Breast epithelium (tissue), 3 donors: ENCODE data around the gene RGS9.

Source experiments
- POLR2AphosphoS5 ChIP-seq, 3 donors: sonication (generic); formaldehyde crosslinking; IDR thresholded peaks; one replicate each; pipeline ENCODE4 v1.6.1; 2017; ENCODE audit warnings: antibody characterized with exemption in 3 of 3
- TF ChIP-seq, protein P1 (sequence below), 3 donors: fragments of 450-650 bp; IDR thresholded peaks; one replicate each; pipeline ENCODE4 v1.5.1; 2016 to 2017; ENCODE audit warnings: antibody characterized with exemption in 3 of 3, mild to moderate bottlenecking in 3 of 3, moderate library complexity in 3 of 3

DNA sequence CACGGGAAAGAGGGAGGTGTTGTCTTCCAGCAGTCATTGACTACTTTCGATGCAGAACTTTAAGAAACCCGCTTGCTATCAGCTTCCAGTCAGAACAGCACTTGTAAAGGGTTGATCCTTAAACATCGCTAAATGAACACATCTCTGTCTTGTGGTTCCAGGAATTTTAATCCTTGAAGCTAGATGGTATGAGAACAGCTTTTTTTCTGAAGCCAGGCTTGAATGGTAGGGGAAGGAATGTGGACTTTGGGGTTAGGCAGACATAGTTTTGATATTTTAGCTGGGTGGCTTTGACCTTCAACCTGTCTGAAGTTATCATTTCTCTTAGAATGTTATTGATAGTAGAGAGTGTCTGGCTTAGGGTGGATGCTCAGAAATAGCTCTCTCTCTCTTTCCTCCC lies 81.1 kb downstream of the RGS9 start:
- no peak for TF ChIP-seq POLR2AphosphoS5 (IDR thresholded peaks at IDR 0.05)
- TF ChIP-seq, protein P1, sequence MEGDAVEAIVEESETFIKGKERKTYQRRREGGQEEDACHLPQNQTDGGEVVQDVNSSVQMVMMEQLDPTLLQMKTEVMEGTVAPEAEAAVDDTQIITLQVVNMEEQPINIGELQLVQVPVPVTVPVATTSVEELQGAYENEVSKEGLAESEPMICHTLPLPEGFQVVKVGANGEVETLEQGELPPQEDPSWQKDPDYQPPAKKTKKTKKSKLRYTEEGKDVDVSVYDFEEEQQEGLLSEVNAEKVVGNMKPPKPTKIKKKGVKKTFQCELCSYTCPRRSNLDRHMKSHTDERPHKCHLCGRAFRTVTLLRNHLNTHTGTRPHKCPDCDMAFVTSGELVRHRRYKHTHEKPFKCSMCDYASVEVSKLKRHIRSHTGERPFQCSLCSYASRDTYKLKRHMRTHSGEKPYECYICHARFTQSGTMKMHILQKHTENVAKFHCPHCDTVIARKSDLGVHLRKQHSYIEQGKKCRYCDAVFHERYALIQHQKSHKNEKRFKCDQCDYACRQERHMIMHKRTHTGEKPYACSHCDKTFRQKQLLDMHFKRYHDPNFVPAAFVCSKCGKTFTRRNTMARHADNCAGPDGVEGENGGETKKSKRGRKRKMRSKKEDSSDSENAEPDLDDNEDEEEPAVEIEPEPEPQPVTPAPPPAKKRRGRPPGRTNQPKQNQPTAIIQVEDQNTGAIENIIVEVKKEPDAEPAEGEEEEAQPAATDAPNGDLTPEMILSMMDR (IDR thresholded peaks at IDR 0.05): no peak
